Esophagus muscularis mucosa (tissue), 3 donors: ENCODE results near the gene MOCOS.

Experiments used
- POLR2A ChIP-seq: fragments of 450-650 bp; IDR thresholded peaks from one replicate; pipeline ENCODE4 v1.6.1; 2017; ENCODE audit warnings: antibody characterized with exemption, moderate library complexity, mild to moderate bottlenecking, low read depth
- POLR2AphosphoS5 ChIP-seq, 2 donors: sonication (generic); formaldehyde crosslinking; IDR thresholded peaks; one replicate each; pipeline ENCODE4 v1.6.1; 2017; ENCODE audit warnings: antibody characterized with exemption in 2 of 2
- TF ChIP-seq, protein P1 (sequence below), 3 experiments: fragments of 200-600 bp in 2 of 3; fragments of 450-650 bp in 1 of 3; sonication (generic) in 2 of 3; IDR thresholded peaks; one replicate each; pipeline ENCODE4 v1.5.1; 2017 to 2019; ENCODE audit warnings: antibody characterized with exemption in 3 of 3, mild to moderate bottlenecking in 2 of 3, moderate library complexity in 1 of 3

DNA sequence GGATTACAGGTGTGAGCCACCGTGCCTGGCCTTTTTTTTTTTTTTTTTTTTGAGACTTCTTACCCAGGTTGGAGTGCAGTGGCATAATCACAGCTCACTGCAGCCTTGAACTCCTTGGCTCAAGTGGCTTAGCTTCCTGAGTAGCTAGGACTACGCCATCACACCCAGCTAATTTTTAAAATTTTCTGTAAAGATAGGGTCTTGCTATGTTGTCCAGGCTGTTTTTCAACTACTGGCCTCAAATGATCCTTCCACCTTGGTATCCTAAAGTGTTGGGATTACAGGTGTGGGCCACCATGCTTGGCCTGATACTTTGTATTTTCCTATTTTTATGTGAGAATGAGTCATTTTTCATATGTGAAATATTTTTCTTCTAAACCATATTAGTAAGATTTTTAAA lies 43.9 kb upstream of the MOCOS start:
- TF ChIP-seq, protein P1, sequence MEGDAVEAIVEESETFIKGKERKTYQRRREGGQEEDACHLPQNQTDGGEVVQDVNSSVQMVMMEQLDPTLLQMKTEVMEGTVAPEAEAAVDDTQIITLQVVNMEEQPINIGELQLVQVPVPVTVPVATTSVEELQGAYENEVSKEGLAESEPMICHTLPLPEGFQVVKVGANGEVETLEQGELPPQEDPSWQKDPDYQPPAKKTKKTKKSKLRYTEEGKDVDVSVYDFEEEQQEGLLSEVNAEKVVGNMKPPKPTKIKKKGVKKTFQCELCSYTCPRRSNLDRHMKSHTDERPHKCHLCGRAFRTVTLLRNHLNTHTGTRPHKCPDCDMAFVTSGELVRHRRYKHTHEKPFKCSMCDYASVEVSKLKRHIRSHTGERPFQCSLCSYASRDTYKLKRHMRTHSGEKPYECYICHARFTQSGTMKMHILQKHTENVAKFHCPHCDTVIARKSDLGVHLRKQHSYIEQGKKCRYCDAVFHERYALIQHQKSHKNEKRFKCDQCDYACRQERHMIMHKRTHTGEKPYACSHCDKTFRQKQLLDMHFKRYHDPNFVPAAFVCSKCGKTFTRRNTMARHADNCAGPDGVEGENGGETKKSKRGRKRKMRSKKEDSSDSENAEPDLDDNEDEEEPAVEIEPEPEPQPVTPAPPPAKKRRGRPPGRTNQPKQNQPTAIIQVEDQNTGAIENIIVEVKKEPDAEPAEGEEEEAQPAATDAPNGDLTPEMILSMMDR (IDR thresholded peaks at IDR 0.05) = no peak
- no peak for TF ChIP-seq POLR2A
- no peak for TF ChIP-seq POLR2AphosphoS5 (IDR thresholded peaks at IDR 0.05)
